Measurements from ENCODE around the gene CTBP1.

The CTBP1 gene

GRCh38 chr4:1260418-1261106, 11.6 kb upstream of the CTBP1 start:
- ChIA-PET CTCF (interaction anchor here (0.8 kb wide), 1 partner anchor 10 kb away, joined by 3 read pairs; no protein-coding TSS in a partner anchor), POLR2A (no interaction called here)
- no peak for DNase-seq (ENCODE audit: extremely low spot score)
- no peak for TF ChIP-seq CTCF (IDR thresholded peaks at IDR 0.05; ENCODE audit: control extremely low read depth, extremely low read depth, low read depth, missing control alignments)

GRCh38 chr4:1259966-1260365, 11.0 kb upstream of the CTBP1 start:
- POLR2A ChIA-PET: no interaction called here
- CTCF ChIA-PET: interaction anchor here (0.8 kb wide), 1 partner anchor 9 kb away, joined by 3 read pairs; no protein-coding TSS in a partner anchor
- DNase-seq (ENCODE audit: extremely low spot score): peak; percentile 24
- no peak for TF ChIP-seq CTCF (IDR thresholded peaks at IDR 0.05; ENCODE audit: control extremely low read depth, extremely low read depth, low read depth, missing control alignments)

- CTCF ChIA-PET: interaction anchor here (2.0 kb wide), 1 partner anchor 9 kb away, joined by 21 read pairs; no protein-coding TSS in a partner anchor
- no peak for DNase-seq (ENCODE audit: extremely low spot score)
- POLR2A ChIA-PET: no interaction called here
- TF ChIP-seq CTCF (IDR thresholded peaks at IDR 0.05; ENCODE audit: control extremely low read depth, extremely low read depth, low read depth, missing control alignments): no peak
Measured at GRCh38 chr4:1258457-1258856, 9.5 kb upstream of the CTBP1 start.

- no peak for DNase-seq (ENCODE audit: extremely low spot score)
- POLR2A ChIA-PET: no interaction called here
- no peak for TF ChIP-seq CTCF (IDR thresholded peaks at IDR 0.05; ENCODE audit: control extremely low read depth, extremely low read depth, low read depth, missing control alignments)
- CTCF ChIA-PET: interaction anchor here (7.6 kb wide), 1 partner anchor 10 kb away, joined by 58 read pairs; no protein-coding TSS in a partner anchor
Measured at GRCh38 chr4:1255699-1256098, 6.8 kb upstream of the CTBP1 start.

- ChIA-PET POLR2A (no interaction called here), CTCF (interaction anchor here (7.6 kb wide), 1 partner anchor 11 kb away, joined by 58 read pairs; no protein-coding TSS in a partner anchor)
- DNase-seq (ENCODE audit: extremely low spot score): no peak
- TF ChIP-seq CTCF (IDR thresholded peaks at IDR 0.05; ENCODE audit: control extremely low read depth, extremely low read depth, low read depth, missing control alignments): no peak
Measured at GRCh38 chr4:1255151-1255550, 6.2 kb upstream of the CTBP1 start.

GRCh38 chr4:1253831-1254230, 4.9 kb upstream of the CTBP1 start:
- TF ChIP-seq CTCF (IDR thresholded peaks at IDR 0.05; ENCODE audit: control extremely low read depth, extremely low read depth, low read depth, missing control alignments): no peak
- POLR2A ChIA-PET: no interaction called here
- DNase-seq (ENCODE audit: extremely low spot score): no peak
- CTCF ChIA-PET: interaction anchor here (1.6 to 7.6 kb wide), 2 partner anchors 12 to 123 kb away, joined by 4 to 58 read pairs; no protein-coding TSS in a partner anchor

Measured in GM10248 (cell line).